ENCODE measurements around the gene FEM1B. TPM values are rescaled to one million over a fixed set of nuclear protein-coding genes. Genes with fewer than 3 reads are reported as not detected.

The FEM1B gene
- total RNA-seq = 100 to 1,000 TPM in 1 of 10 donors, 10 to 100 TPM in 9; 39.9 to 101 (median 76.5) TPM
- 10 to 100 TPM; 10.5 to 22.0 TPM for polyA plus RNA-seq
- long read RNA-seq, donor 1, full-length matches to known transcripts = 35 of 43 reads
- long read RNA-seq, donor 1, partial matches to known transcripts = 0 of 43 reads
- long read RNA-seq, donor 1, other reads (novel, unspliced or antisense) = 8 of 43 reads
- long read RNA-seq, donor 2, full-length matches to known transcripts = 40 of 47 reads
- long read RNA-seq, donor 2, partial matches to known transcripts = 6 of 47 reads
- long read RNA-seq, donor 2, other reads (novel, unspliced or antisense) = 1 of 47 reads
- long read RNA-seq, donor 3, full-length matches to known transcripts = 28 of 68 reads
- long read RNA-seq, donor 3, partial matches to known transcripts = 24 of 68 reads
- long read RNA-seq, donor 3, other reads (novel, unspliced or antisense) = 16 of 68 reads

DNA sequence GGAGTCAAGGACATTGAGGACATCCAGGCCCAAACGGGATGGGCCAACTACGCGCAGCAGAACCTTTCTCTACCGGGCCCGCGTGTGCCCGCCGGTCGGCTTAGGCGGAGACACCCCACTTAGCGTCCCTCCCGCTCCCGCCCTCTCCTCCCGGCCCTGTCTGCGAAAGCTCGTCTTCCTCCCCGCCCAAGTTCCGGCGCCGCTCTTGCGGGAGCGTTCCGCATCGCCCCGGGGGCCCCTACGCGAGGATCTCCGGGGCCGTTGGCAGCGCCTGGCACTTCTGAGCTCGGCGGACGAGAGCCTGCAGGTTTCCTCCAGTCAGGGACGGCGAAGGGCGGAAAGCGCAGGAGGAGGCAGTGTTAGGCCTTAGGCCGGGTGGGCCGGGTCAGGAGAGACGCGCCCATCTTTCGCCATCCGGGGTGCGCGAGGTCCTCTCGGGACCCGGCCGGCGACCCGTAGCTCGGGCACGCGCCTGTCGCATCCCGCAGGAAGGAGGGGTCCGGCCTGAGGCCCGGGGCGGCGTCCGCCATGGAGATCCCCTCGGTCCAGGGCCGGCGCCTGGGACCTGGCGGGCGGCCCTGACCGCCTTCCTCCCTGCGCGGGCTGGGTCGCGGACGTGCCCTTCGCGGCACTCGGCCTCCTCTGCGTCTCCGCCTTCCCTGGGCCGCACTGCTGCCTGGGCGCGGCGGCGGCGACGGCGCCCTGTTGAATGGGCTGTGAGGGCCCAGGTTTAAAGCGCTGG is at the start of gene FEM1B:
Gene FEM1B (plus strand): TSS at position 143 of the 742 bp plus-strand sequence. CDS start 673 bp downstream, outside the sequence.
- Histone ChIP-seq H3K27me3 (no peaks in the 10 kb centered on the region), H3K4me1 (peaks cover 3 to 81% (median 60%) of the 10 kb centered on the region in 9 donors), H3K27ac (peak within 1 kb of the TSS; percentile 95 to 100 (median 98)), H3K9me3 (no peaks in the 10 kb centered on the region), H3K36me3 (no peaks in the 10 kb centered on the region), H3K4me3 (peak within 1 kb of the TSS; percentile 65 to 97 (median 90))
- intact Hi-C loops (cut with DNase I) = no loop called here
- peak; percentile 89 to 91 for DNase-seq
- peak; percentile 92 to 96 (median 92) for ATAC-seq
- TF ChIP-seq, protein P1, sequence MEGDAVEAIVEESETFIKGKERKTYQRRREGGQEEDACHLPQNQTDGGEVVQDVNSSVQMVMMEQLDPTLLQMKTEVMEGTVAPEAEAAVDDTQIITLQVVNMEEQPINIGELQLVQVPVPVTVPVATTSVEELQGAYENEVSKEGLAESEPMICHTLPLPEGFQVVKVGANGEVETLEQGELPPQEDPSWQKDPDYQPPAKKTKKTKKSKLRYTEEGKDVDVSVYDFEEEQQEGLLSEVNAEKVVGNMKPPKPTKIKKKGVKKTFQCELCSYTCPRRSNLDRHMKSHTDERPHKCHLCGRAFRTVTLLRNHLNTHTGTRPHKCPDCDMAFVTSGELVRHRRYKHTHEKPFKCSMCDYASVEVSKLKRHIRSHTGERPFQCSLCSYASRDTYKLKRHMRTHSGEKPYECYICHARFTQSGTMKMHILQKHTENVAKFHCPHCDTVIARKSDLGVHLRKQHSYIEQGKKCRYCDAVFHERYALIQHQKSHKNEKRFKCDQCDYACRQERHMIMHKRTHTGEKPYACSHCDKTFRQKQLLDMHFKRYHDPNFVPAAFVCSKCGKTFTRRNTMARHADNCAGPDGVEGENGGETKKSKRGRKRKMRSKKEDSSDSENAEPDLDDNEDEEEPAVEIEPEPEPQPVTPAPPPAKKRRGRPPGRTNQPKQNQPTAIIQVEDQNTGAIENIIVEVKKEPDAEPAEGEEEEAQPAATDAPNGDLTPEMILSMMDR (IDR thresholded peaks at IDR 0.05) = peak in 3 of 9 donors; percentile 35 to 54 (median 42)
- WGBS, 2 donors = 0 to 1% methylated on average over 75 to 85 of the region's 85 CpGs

GRCh38 chr15:68228143-68228970 is 49.2 kb upstream of the FEM1B start:
- WGBS, 2 donors = 51 to 54% methylated on average over 25 of the region's 25 CpGs
- Histone ChIP-seq H3K36me3 (no peaks in the 10 kb centered on the region), H3K27me3 (no peaks in the 10 kb centered on the region), H3K4me3 (peak overlapping the region; percentile 73 to 96 (median 88)), H3K27ac (peak overlapping the region in 3 of 10 donors; percentile 69 to 91 (median 85)), H3K9me3 (no peaks in the 10 kb centered on the region), H3K4me1 (peaks cover 6 to 32% (median 16%) of the 10 kb centered on the region in 9 donors)
- DNase-seq (no peak), ATAC-seq (no peak)
- TF ChIP-seq, protein P1 (IDR thresholded peaks at IDR 0.05) = no peak
- intact Hi-C loops (cut with DNase I) = no loop called here

GRCh38 chr15:68228971-68229385 is 48.6 kb upstream of the FEM1B start:
- Histone ChIP-seq H3K4me1 (peaks cover 6 to 36% (median 16%) of the 10 kb centered on the region in 9 donors), H3K36me3 (no peaks in the 10 kb centered on the region), H3K9me3 (no peaks in the 10 kb centered on the region), H3K27ac (peak overlapping the region in 9 of 10 donors; percentile 56 to 91 (median 81)), H3K4me3 (peak overlapping the region; percentile 73 to 96 (median 88)), H3K27me3 (no peaks in the 10 kb centered on the region)
- intact Hi-C loops (cut with DNase I) = no loop called here
- TF ChIP-seq, protein P1 (IDR thresholded peaks at IDR 0.05) = no peak
- DNase-seq (no peak), ATAC-seq (peak in 3 of 8 donors; percentile 1 to 9 (median 4))
- WGBS, 2 donors = 0 to 1% methylated on average over 22 to 39 of the region's 39 CpGs

All from heart right ventricle (tissue), 16 donors.